HG02938 (cell line): ENCODE measurements around the gene RBBP8.

Experiments used
- ATAC-seq: cut with Tn5 transposase; IDR thresholded peaks from one replicate; pipeline ENCODE4 v1.9.1; 2021; ENCODE audit warnings: mild to moderate bottlenecking, moderate library complexity; ENCODE audit not compliant: unreplicated experiment

Gene RBBP8

GRCh38 chr18:22987547-22988189 lies 54.5 kb downstream of the RBBP8 start:
- ATAC-seq = no peak

- no peak for ATAC-seq
Observed at GRCh38 chr18:22988208-22988607, 55.1 kb downstream of the RBBP8 start.

GRCh38 chr18:22998344-22998743 lies 65.2 kb downstream of the RBBP8 start:
- ATAC-seq = no peak

DNA sequence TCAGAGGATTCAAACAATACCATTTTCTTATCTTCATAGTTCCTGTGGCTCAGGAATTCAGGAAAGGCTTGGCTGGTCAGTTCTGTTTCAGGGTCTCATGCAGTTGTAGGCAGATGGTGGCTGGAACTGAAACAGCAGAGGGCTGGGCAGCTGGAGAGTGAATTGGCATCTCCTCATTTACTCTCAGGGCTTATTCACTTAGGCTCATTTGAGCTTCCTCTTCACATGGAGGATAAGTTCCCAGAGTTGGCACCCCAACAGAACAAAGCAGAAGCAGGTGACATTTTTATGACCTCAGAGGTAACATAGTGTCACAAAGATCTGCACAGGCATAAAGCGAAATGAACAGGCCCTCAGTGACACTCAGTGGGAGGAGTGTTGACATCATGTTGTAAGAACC lies 66.1 kb downstream of the RBBP8 start:
- no peak for ATAC-seq

DNA sequence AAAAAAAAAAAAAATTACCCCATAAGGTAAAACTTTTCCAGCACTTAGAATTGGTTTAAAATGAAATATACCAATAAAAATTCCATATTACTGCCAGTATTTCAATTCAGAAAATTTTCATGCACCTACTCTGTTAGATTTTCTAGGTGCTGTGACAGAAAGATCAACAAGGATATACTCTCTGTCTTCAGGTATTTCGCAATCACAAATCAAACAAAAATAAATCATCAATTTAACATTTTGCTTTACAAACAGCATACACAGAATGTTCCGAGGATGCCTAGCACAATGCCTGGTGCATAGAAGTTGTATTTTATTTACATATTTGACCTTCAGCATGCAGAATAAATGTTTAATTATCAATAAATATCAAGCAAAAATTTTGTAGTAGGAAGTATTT lies 66.5 kb downstream of the RBBP8 start:
- ATAC-seq = no peak

DNA sequence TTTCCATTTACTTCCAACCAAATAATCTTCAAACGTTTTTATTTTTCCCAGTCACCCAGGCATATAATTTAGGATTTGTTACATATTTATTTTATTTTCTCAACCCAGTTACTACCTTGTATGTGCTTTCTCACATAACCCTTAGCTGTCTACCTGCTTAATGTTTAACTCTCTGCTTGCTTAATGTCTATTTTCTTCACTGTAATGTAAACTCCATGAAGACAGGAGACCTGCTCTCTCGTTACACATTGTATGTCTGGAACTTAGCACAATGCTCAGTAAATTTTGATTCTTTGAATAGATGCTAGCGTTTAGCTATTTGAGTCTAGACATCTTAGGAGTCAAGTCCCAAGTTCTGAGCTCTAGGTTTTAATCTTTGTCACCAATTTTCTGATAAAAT lies 70.2 kb downstream of the RBBP8 start:
- ATAC-seq = no peak

DNA sequence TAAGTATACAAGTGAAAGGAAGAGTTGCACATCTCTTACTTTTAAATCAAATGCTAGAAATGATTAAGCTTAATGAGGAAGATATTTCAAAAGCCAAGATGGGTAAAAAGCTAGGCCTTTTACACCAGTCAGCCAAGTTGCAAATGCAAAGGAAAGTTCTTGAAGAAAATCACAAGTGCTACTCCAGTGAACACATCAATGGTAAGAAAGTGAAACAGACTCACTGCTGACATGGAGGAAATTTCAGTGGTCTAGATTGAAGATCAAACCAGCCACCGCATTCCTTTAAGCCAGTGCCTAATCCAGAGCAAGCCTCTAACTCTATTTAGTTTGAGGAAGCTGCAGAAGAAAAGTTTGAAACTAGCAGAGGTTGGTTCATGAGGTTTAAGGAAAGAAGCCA lies 79.1 kb downstream of the RBBP8 start:
- no peak for ATAC-seq

- no peak for ATAC-seq
Observed at GRCh38 chr18:23020555-23021294, 87.6 kb downstream of the RBBP8 start.

GRCh38 chr18:23021623-23022022 lies 88.5 kb downstream of the RBBP8 start:
- no peak for ATAC-seq

DNA sequence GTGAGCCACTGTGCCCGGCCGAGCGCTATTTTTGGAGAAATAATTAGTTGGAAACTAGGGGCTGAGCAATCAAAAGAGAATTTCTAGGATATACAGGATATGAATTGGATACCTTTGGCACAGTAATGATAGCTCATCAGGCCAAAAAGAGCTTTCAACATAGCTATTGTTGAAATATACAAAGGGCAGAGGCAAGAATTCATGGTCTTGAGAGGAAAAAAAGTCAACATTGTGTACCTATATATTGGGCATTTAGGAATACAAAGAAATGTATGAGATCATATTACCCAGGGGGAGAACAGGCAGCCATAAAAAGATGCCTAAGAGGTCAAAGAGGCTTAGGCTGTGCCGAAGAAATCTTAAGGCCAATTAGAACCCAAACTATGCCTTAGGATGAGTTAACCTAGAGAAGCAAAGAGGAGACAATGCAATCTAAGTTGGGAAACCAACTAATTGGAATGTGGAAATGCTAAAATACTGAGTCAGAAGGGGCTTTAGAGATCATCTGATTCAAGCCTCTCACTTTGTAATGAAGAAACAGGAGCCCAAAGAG lies 99.0 kb downstream of the RBBP8 start:
- ATAC-seq = no peak

DNA sequence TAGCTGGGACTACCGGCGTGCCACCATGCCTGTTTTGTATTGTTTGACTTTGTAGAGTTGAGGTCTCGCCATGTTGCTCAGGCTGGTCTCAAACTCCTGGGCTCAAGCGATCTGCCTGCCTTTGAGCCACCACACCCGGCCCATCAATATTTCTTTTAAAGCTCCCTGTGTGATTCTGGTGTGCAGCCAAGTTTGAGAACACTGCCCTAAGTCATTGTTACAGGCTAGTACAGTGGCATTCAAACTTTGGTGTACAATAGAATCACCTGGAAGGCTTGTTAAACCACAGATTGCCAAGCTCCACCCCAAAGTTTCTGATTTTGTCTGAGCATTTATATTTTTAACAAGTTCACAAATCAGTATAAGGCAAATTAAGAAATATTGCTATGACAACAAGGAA lies 99.9 kb downstream of the RBBP8 start:
- no peak for ATAC-seq

- ATAC-seq = no peak
Observed at GRCh38 chr18:23036660-23037201, 103.6 kb downstream of the RBBP8 start.

GRCh38 chr18:23037646-23038045 lies 104.5 kb downstream of the RBBP8 start:
- no peak for ATAC-seq

- no peak for ATAC-seq
Observed at GRCh38 chr18:23038712-23039111, 105.6 kb downstream of the RBBP8 start.

GRCh38 chr18:23042133-23042532 lies 109.0 kb downstream of the RBBP8 start:
- ATAC-seq = no peak

DNA sequence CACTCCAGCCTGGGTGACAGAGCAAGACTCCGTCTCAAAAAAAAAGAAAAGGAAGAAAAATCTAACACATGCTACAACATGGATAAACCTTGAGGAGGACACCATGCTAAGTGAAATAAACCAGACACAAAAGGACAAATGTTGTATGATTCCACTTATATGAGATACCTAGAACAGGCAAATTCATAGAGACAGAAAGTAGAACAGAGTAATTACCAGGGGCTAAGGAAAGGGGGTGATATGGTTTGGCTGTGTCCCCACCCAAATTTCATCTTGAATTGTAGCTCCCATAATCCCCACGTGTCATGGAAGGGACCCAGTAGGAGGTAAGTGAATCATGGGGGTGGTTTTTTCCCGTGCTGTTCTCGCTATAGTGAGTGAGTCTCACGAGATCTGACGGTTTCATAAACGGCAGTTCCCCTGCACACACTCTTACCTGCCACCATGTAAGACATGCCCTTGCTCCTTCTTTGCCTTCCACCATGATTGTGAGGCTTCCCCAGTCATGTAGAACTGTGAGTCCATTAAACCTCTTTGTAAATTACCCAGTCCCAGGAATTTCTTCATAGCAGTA lies 110.8 kb downstream of the RBBP8 start:
- no peak for ATAC-seq

- no peak for ATAC-seq
Observed at GRCh38 chr18:23049698-23050373, 116.7 kb downstream of the RBBP8 start.

- ATAC-seq = no peak
Observed at GRCh38 chr18:23053776-23054457, 120.8 kb downstream of the RBBP8 start.

GRCh38 chr18:23054553-23054952 lies 121.4 kb downstream of the RBBP8 start:
- ATAC-seq = no peak

- no peak for ATAC-seq
Observed at GRCh38 chr18:23056315-23056714, 123.2 kb downstream of the RBBP8 start.

GRCh38 chr18:23057096-23057495 lies 124.0 kb downstream of the RBBP8 start:
- no peak for ATAC-seq
